HG02938 (cell line): ENCODE results near the gene UFC1.

Experiments used
- ATAC-seq: cut with Tn5 transposase; IDR thresholded peaks from one replicate; pipeline ENCODE4 v1.9.1; 2021; ENCODE audit warnings: mild to moderate bottlenecking, moderate library complexity; ENCODE audit not compliant: unreplicated experiment

UFC1 gene

GRCh38 chr1:161168906-161169305 lies 15.1 kb downstream of the UFC1 start:
- ATAC-seq, result no peak

- no peak for ATAC-seq
These were observed 17.4 kb downstream of the UFC1 start for GRCh38 chr1:161171191-161171590.

DNA sequence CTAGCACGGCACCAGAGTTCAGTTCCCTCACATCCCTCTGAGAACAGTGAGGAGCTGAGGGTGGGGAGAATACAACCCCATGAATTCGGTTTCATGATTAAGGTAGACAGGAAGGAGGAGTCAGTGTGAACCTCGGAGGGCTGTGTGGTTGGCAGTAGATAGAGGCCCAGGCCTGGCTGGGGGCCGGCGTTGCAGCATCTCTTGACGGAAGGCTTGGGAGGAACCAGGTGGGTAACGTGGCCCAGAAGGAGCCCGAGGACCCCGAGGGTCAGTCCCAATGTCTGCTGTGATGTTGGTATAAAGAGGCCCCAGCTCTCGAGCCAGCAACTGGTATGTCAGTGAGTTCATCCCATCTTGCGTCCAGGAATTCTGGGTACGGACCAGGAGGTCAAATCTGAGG lies 17.9 kb downstream of the UFC1 start:
- no peak for ATAC-seq

- no peak for ATAC-seq
These were observed 18.6 kb downstream of the UFC1 start for GRCh38 chr1:161172349-161172748.

DNA sequence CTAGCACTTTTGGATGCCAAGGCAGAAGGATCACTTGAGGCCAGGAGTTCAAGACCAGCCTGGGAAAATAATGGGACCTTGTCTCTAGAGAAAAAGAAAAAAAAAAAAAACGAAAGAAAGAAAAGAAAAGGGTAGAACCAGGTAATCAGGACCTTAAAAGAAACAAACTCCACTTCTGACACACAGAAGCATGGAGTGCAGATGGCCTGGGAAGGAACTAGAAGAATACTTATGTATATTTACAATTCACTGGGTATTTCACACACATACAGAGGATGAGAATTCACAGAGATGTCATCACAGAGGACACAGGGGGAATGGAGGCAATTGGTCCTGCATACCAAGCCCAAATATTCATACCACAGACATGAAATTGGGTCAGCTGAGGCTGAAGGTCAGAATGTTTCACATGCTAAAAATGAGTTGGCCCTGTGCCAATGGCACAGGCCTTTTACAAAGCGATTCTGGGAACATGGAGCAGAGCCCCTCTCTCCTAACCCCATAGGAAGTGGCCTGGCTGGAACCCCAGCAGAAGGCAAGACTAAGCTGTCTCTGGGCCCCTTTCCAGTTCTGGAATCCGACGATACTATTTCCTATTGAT lies 19.1 kb downstream of the UFC1 start:
- no peak for ATAC-seq

GRCh38 chr1:161173711-161174110 lies 19.9 kb downstream of the UFC1 start:
- ATAC-seq, result no peak

- ATAC-seq, result no peak
These were observed 21.1 kb downstream of the UFC1 start for GRCh38 chr1:161174911-161175310.

GRCh38 chr1:161175771-161176453 lies 22.1 kb downstream of the UFC1 start:
- ATAC-seq, result no peak

GRCh38 chr1:161176468-161177111 lies 22.8 kb downstream of the UFC1 start:
- no peak for ATAC-seq

DNA sequence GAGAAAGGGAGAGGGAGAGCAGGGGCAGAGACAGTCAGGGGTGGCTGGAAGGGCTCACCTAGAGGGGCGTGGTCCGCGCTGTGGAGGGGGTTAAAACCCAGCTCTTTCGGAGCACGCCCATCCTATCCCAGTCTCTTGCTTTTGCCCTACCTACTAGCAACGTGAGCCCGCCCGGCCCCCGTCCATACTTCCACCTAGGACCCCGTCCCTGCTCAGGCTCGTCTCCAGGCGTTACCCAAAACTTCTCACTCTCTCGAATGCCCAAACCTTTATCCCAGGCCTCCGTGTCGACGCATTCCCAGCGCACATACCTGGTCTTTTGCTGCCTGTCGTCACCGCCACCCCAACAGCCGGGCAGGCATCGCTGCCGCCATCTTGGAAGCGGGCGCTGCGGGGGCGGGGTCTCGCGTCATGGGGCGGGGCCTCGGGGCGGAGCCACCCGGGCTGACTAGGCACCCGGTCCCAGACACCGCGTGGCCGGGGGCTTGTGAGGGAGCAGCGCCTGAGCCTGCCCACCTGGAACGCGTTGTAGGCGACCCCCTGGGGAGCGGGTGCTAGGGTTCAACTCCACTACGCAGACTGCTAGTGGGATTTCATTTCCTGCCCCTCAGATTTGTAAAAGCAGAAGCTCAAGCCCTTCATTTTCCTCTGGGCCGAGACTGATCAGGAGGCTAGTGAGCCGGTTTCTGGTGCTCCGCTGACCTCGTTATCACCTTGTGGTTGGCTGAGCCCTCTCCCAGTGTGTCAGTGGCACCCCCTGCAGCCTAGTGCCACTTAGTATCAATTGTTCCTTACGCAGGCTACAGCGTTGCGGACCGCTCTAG lies 23.5 kb downstream of the UFC1 start, which contains the start of gene B4GALT3:
TSS of gene B4GALT3 (minus strand) at position 396 of the 824 bp plus-strand sequence. CDS start 1,447 bp downstream, outside the sequence.
- ATAC-seq, result peak; percentile 65

DNA sequence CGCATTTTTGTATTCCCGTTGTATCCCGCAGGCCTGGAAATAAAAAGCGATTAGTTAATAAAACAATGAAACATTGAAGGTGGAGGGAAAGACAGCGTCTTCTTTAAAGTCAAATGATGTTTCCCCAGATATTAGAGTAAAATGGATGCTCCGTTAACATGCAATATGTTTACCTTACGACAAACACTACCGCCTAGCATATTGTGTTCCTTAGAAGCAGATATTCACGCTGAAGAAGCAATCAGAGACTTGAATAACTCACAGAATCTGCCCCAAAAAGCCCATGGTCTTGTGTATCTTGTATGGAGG lies 24.1 kb downstream of the UFC1 start:
- no peak for ATAC-seq

GRCh38 chr1:161179698-161180097 lies 25.9 kb downstream of the UFC1 start:
- no peak for ATAC-seq

DNA sequence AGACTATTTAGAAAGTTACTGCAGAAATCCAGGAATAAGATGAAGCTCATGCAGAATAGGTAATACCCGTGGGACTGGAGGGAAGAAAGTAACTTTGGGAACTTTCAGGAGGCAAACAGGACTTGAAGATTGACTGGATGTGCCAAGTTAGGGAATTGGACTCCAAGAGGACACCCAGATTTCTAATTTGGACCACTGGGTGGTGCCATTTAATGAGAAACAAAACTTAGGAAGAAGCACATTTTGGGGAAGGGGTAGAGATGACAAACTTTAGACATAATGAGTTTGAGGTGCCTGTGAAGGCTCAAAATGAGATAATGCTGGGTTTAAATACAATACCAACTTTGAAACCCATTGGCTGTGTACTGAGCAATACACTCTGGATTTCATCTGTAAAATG lies 26.9 kb downstream of the UFC1 start:
- ATAC-seq, result no peak

GRCh38 chr1:161182214-161182613 lies 28.4 kb downstream of the UFC1 start:
- ATAC-seq, result peak; percentile 56

DNA sequence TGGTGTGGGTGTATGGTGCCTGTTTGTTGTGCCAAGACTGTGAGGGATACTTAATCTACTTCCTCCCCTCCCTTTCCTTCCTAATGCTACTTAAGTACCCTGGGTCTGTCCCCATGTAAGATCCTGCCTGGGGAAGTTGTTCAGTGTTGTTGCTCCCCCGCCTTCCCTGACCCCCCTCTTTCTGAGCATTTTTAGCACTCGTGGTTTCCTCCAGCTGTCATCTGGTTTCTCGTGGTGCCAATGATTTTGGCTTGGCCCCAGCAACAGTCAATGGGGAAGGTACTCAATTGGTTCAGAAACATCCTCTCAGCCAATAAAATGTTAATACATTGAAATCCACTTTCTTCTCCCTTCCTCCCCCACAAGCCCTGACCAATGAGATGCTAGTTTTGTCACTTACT lies 31.5 kb downstream of the UFC1 start:
- ATAC-seq, result peak; percentile 72

DNA sequence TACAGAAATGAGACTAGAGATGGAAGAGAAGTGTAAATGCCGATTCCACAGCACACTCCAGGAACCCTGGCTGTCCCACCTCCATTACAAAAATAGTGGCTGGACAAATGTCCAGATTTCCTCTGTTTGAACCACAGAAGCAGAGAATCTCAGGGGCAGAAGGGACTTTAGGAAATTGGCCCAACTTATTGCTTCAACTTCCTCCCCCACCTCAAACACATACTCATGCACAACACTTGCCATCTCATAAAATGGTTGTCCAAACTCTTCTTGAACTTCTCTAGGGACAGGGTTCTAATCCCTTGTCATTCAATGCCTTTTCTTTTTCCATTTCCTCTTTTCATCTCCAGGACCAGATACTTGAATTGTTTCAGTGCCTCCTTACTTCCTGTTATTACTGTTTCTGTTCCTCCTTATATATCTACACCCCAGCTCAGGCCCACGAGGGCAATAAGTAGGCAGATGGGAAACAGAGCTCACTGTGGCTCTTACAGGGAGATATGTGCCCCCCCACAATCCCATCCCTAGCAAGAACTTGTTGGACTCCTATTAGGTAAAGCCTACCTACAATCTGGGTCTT lies 32.0 kb downstream of the UFC1 start:
- ATAC-seq, result peak; percentile 27

GRCh38 chr1:161187311-161187710 lies 33.5 kb downstream of the UFC1 start:
- ATAC-seq, result no peak

GRCh38 chr1:161188381-161188780 lies 34.6 kb downstream of the UFC1 start:
- no peak for ATAC-seq

- no peak for ATAC-seq
These were observed 35.3 kb downstream of the UFC1 start for GRCh38 chr1:161189036-161189435.

DNA sequence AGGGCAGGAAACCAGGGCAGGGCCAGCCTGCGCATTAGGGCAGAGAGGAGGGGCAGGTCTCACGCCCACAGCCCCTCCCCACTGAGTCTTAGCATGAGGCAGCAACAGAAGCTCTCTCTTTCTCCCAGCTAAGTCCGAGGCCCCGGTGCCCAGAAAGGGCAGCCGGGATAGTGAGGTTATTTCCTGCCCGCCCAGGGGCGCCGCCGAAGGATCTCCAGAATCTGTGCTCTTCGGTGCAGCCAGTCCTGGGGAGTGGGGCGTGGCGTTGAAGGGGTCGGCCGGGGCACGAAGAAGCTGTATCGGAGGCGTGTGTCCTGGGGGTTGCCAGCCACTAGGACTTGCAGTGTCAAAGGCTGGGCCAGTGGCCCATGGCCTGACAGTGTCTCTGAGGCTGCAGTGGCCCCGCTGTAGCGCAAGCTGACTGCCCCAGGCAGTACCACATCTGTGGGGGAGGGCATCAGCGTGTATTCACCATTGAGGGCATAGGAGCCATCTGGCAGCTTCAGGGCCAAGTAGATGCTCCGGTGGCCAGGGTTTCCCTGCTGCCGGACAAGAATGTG lies 37.3 kb downstream of the UFC1 start:
- no peak for ATAC-seq

DNA sequence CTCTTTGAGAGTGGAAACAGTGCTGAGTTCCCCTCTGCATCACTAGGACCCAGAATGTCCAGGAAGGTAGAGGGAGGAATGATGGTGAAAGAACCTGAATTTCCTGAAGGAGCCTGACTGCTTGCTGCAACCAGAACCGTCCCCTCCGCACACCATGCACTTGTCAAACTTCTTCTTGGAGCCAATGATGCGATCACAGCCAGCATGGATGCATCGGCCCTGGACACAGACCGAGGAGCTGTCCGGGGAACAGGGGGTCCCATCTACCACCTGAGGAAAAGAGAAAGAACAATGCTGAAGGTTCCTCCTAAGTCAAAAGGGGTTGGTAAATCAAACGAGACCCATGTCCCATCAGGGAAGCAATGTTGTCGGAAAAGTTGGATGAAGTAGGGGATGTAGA lies 38.2 kb downstream of the UFC1 start:
- ATAC-seq, result no peak
